ENCODE results near the gene ROPN1B.

ROPN1B gene

GRCh38 chr3:126005951-126006350 is 37.0 kb downstream of the ROPN1B start:
- DNase-seq = no peak

GRCh38 chr3:126008219-126008618 is 39.2 kb downstream of the ROPN1B start:
- no peak for DNase-seq

- DNase-seq = no peak
Observed at GRCh38 chr3:126009181-126009580, 40.2 kb downstream of the ROPN1B start.

GRCh38 chr3:126013751-126014156 is 44.8 kb downstream of the ROPN1B start:
- no peak for DNase-seq

- no peak for DNase-seq
Observed at GRCh38 chr3:126014252-126014651, 45.3 kb downstream of the ROPN1B start.

- DNase-seq = no peak
Observed at GRCh38 chr3:126015075-126015474, 46.1 kb downstream of the ROPN1B start.

GRCh38 chr3:126016616-126017015 is 47.6 kb downstream of the ROPN1B start:
- DNase-seq = no peak

GRCh38 chr3:126017362-126017761 is 48.4 kb downstream of the ROPN1B start:
- DNase-seq = no peak

GRCh38 chr3:126018545-126018944 is 49.6 kb downstream of the ROPN1B start:
- DNase-seq = no peak

- DNase-seq = no peak
Observed at GRCh38 chr3:126018995-126019394, 50.0 kb downstream of the ROPN1B start.

GRCh38 chr3:126019683-126020082 is 50.7 kb downstream of the ROPN1B start:
- no peak for DNase-seq

- DNase-seq = no peak
Observed at GRCh38 chr3:126021224-126021623, 52.2 kb downstream of the ROPN1B start.

GRCh38 chr3:126021702-126022101 is 52.7 kb downstream of the ROPN1B start:
- no peak for DNase-seq

- DNase-seq = no peak
Observed at GRCh38 chr3:126022741-126023359, 53.9 kb downstream of the ROPN1B start.

GRCh38 chr3:126023390-126023789 is 54.4 kb downstream of the ROPN1B start:
- no peak for DNase-seq

- no peak for DNase-seq
Observed at GRCh38 chr3:126024049-126024854, 55.3 kb downstream of the ROPN1B start.

GRCh38 chr3:126025116-126025729 is 56.2 kb downstream of the ROPN1B start:
- peak; percentile 38 for DNase-seq

- no peak for DNase-seq
Observed at GRCh38 chr3:126025862-126026261, 56.9 kb downstream of the ROPN1B start.

- peak; percentile 28 for DNase-seq
Observed at GRCh38 chr3:126026277-126026751, 57.3 kb downstream of the ROPN1B start.

GRCh38 chr3:126026761-126027160 is 57.8 kb downstream of the ROPN1B start:
- no peak for DNase-seq

- no peak for DNase-seq
Observed at GRCh38 chr3:126028096-126028495, 59.1 kb downstream of the ROPN1B start.

- no peak for DNase-seq
Observed at GRCh38 chr3:126029241-126029640, 60.3 kb downstream of the ROPN1B start.

GRCh38 chr3:126030455-126030854 is 61.5 kb downstream of the ROPN1B start:
- DNase-seq = no peak

- DNase-seq = no peak
Observed at GRCh38 chr3:126031981-126032471, 63.0 kb downstream of the ROPN1B start.

Data from NK-92 treated with Interleukin-12 subunit alpha and Interleukin-12 subunit beta, amount 100 ng/mL, for 24 hours (cell line).